ENCODE measurements around the gene NPHP4.

The NPHP4 gene

GRCh38 chr1:5943343-5944124 lies 48.7 kb downstream of the NPHP4 start:
- no peaks in the 10 kb centered on the region for H3K9me3 ChIP-seq (ENCODE audit: control insufficient read depth, low read length)
- no peak overlapping the region for H3K4me3 ChIP-seq (ENCODE audit: low read length)
- no peaks in the 10 kb centered on the region for H3K27me3 ChIP-seq (replicated peaks; ENCODE audit: control insufficient read depth, insufficient read depth, low read length)
- H3K36me3 ChIP-seq (ENCODE audit: control insufficient read depth, insufficient read depth, low read length, severe bottlenecking) = peaks cover 20% of the 10 kb centered on the region
- H3K9ac ChIP-seq (ENCODE audit: low read length) = peak overlapping the region; percentile 5
- H3K4me1 ChIP-seq (ENCODE audit: control insufficient read depth, insufficient read depth, low read length) = peaks cover 14% of the 10 kb centered on the region
- DNase-seq (ENCODE audit: low read depth) = no peak

GRCh38 chr1:5941671-5942070 lies 50.6 kb downstream of the NPHP4 start:
- no peak for DNase-seq (ENCODE audit: low read depth)
- Histone ChIP-seq H3K36me3 (ENCODE audit: control insufficient read depth, insufficient read depth, low read length, severe bottlenecking) (peaks cover 9% of the 10 kb centered on the region), H3K9ac (ENCODE audit: low read length) (no peak overlapping the region), H3K4me1 (ENCODE audit: control insufficient read depth, insufficient read depth, low read length) (peaks cover 14% of the 10 kb centered on the region), H3K4me3 (ENCODE audit: low read length) (no peak overlapping the region), H3K9me3 (ENCODE audit: control insufficient read depth, low read length) (no peaks in the 10 kb centered on the region), H3K27me3 (replicated peaks; ENCODE audit: control insufficient read depth, insufficient read depth, low read length) (no peaks in the 10 kb centered on the region)

GRCh38 chr1:5940723-5941407 lies 51.4 kb downstream of the NPHP4 start:
- Histone ChIP-seq H3K9ac (ENCODE audit: low read length) (no peak overlapping the region), H3K9me3 (ENCODE audit: control insufficient read depth, low read length) (no peaks in the 10 kb centered on the region), H3K36me3 (ENCODE audit: control insufficient read depth, insufficient read depth, low read length, severe bottlenecking) (peaks cover 3% of the 10 kb centered on the region), H3K4me3 (ENCODE audit: low read length) (no peak overlapping the region), H3K4me1 (ENCODE audit: control insufficient read depth, insufficient read depth, low read length) (peaks cover 14% of the 10 kb centered on the region), H3K27me3 (replicated peaks; ENCODE audit: control insufficient read depth, insufficient read depth, low read length) (no peaks in the 10 kb centered on the region)
- DNase-seq (ENCODE audit: low read depth) = no peak

GRCh38 chr1:5939271-5940170 lies 52.7 kb downstream of the NPHP4 start:
- no peak overlapping the region for H3K9ac ChIP-seq (ENCODE audit: low read length)
- H3K9me3 ChIP-seq (ENCODE audit: control insufficient read depth, low read length) = no peaks in the 10 kb centered on the region
- no peak overlapping the region for H3K4me3 ChIP-seq (ENCODE audit: low read length)
- no peaks in the 10 kb centered on the region for H3K36me3 ChIP-seq (ENCODE audit: control insufficient read depth, insufficient read depth, low read length, severe bottlenecking)
- H3K4me1 ChIP-seq (ENCODE audit: control insufficient read depth, insufficient read depth, low read length) = peaks cover 22% of the 10 kb centered on the region
- no peaks in the 10 kb centered on the region for H3K27me3 ChIP-seq (replicated peaks; ENCODE audit: control insufficient read depth, insufficient read depth, low read length)
- DNase-seq (ENCODE audit: low read depth) = no peak

- Histone ChIP-seq H3K27me3 (replicated peaks; ENCODE audit: control insufficient read depth, insufficient read depth, low read length) (no peaks in the 10 kb centered on the region), H3K36me3 (ENCODE audit: control insufficient read depth, insufficient read depth, low read length, severe bottlenecking) (no peaks in the 10 kb centered on the region), H3K9ac (ENCODE audit: low read length) (no peak overlapping the region), H3K4me1 (ENCODE audit: control insufficient read depth, insufficient read depth, low read length) (peaks cover 29% of the 10 kb centered on the region), H3K4me3 (ENCODE audit: low read length) (no peak overlapping the region), H3K9me3 (ENCODE audit: control insufficient read depth, low read length) (no peaks in the 10 kb centered on the region)
- DNase-seq (ENCODE audit: low read depth) = peak; percentile 66
These were observed 54.1 kb downstream of the NPHP4 start for GRCh38 chr1:5938101-5938646.

GRCh38 chr1:5937373-5937857 lies 54.8 kb downstream of the NPHP4 start:
- H3K9me3 ChIP-seq (ENCODE audit: control insufficient read depth, low read length) = no peaks in the 10 kb centered on the region
- H3K36me3 ChIP-seq (ENCODE audit: control insufficient read depth, insufficient read depth, low read length, severe bottlenecking) = no peaks in the 10 kb centered on the region
- H3K4me3 ChIP-seq (ENCODE audit: low read length) = no peak overlapping the region
- H3K27me3 ChIP-seq (replicated peaks; ENCODE audit: control insufficient read depth, insufficient read depth, low read length) = no peaks in the 10 kb centered on the region
- peaks cover 27% of the 10 kb centered on the region for H3K4me1 ChIP-seq (ENCODE audit: control insufficient read depth, insufficient read depth, low read length)
- DNase-seq (ENCODE audit: low read depth) = no peak
- H3K9ac ChIP-seq (ENCODE audit: low read length) = no peak overlapping the region

GRCh38 chr1:5936621-5937372 lies 55.4 kb downstream of the NPHP4 start:
- Histone ChIP-seq H3K4me1 (ENCODE audit: control insufficient read depth, insufficient read depth, low read length) (peaks cover 27% of the 10 kb centered on the region), H3K9me3 (ENCODE audit: control insufficient read depth, low read length) (no peaks in the 10 kb centered on the region), H3K4me3 (ENCODE audit: low read length) (no peak overlapping the region), H3K9ac (ENCODE audit: low read length) (no peak overlapping the region), H3K27me3 (replicated peaks; ENCODE audit: control insufficient read depth, insufficient read depth, low read length) (no peaks in the 10 kb centered on the region), H3K36me3 (ENCODE audit: control insufficient read depth, insufficient read depth, low read length, severe bottlenecking) (no peaks in the 10 kb centered on the region)
- no peak for DNase-seq (ENCODE audit: low read depth)

GRCh38 chr1:5936126-5936525 lies 56.1 kb downstream of the NPHP4 start:
- Histone ChIP-seq H3K9ac (ENCODE audit: low read length) (no peak overlapping the region), H3K9me3 (ENCODE audit: control insufficient read depth, low read length) (no peaks in the 10 kb centered on the region), H3K27me3 (replicated peaks; ENCODE audit: control insufficient read depth, insufficient read depth, low read length) (no peaks in the 10 kb centered on the region), H3K4me3 (ENCODE audit: low read length) (no peak overlapping the region), H3K4me1 (ENCODE audit: control insufficient read depth, insufficient read depth, low read length) (peaks cover 27% of the 10 kb centered on the region), H3K36me3 (ENCODE audit: control insufficient read depth, insufficient read depth, low read length, severe bottlenecking) (no peaks in the 10 kb centered on the region)
- no peak for DNase-seq (ENCODE audit: low read depth)

- H3K4me1 ChIP-seq (ENCODE audit: control insufficient read depth, insufficient read depth, low read length) = peaks cover 27% of the 10 kb centered on the region
- no peak for DNase-seq (ENCODE audit: low read depth)
- no peak overlapping the region for H3K4me3 ChIP-seq (ENCODE audit: low read length)
- no peaks in the 10 kb centered on the region for H3K9me3 ChIP-seq (ENCODE audit: control insufficient read depth, low read length)
- H3K9ac ChIP-seq (ENCODE audit: low read length) = no peak overlapping the region
- no peaks in the 10 kb centered on the region for H3K27me3 ChIP-seq (replicated peaks; ENCODE audit: control insufficient read depth, insufficient read depth, low read length)
- peaks cover 6% of the 10 kb centered on the region for H3K36me3 ChIP-seq (ENCODE audit: control insufficient read depth, insufficient read depth, low read length, severe bottlenecking)
These were observed 57.2 kb downstream of the NPHP4 start for GRCh38 chr1:5935026-5935425.

GRCh38 chr1:5934058-5934884 lies 58.0 kb downstream of the NPHP4 start:
- DNase-seq (ENCODE audit: low read depth) = no peak
- no peak overlapping the region for H3K9ac ChIP-seq (ENCODE audit: low read length)
- H3K27me3 ChIP-seq (replicated peaks; ENCODE audit: control insufficient read depth, insufficient read depth, low read length) = no peaks in the 10 kb centered on the region
- peak overlapping the region; percentile 24 for H3K4me3 ChIP-seq (ENCODE audit: low read length)
- H3K36me3 ChIP-seq (ENCODE audit: control insufficient read depth, insufficient read depth, low read length, severe bottlenecking) = peaks cover 6% of the 10 kb centered on the region
- peaks cover 27% of the 10 kb centered on the region for H3K4me1 ChIP-seq (ENCODE audit: control insufficient read depth, insufficient read depth, low read length)
- H3K9me3 ChIP-seq (ENCODE audit: control insufficient read depth, low read length) = no peaks in the 10 kb centered on the region
